Activated CD8-positive, alpha-beta memory T cell treated with anti-CD3 and anti-CD28 coated beads, Interleukin-2, amount 10 ng/mL, durations not matched to agents 7 days and 5 days (primary cell): ENCODE measurements around the gene HAT1. TPM values are rescaled to one million over a fixed set of nuclear protein-coding genes. Genes with fewer than 3 reads are reported as not detected.

Experiments
- total RNA-seq, 2 experiments: library from RNA; stranded (reverse); gene quantifications; one replicate each; pipeline ENCODE4 v1.2.3, GENCODE V29; 2021

Gene HAT1
- total RNA-seq, 2 experiments from 2014 or later = 60.2 to 70.9 TPM

Other genes with a start within 250 kb of the HAT1 start
- 10 to 100 TPM; 41.6 to 49.5 TPM for gene DYNC1I2, start 235.0 kb upstream of the HAT1 start, total RNA-seq
- 10 to 100 TPM; 28.9 to 31.3 TPM for gene SLC25A12, start 28.2 kb upstream of the HAT1 start, total RNA-seq
- 1 to 10 TPM; 3.9 to 6.4 TPM for gene METAP1D, start 77.5 kb downstream of the HAT1 start, total RNA-seq
- gene DLX1, start 163.0 kb downstream of the HAT1 start, total RNA-seq = not detected
- gene DLX2, start 180.4 kb downstream of the HAT1 start, total RNA-seq = under 1 TPM in 1 of 2 experiments, not detected in 1; 0.12 TPM